Tibial nerve (tissue), 4 donors: ENCODE results near the gene IPO7. TPM values are rescaled to one million over a fixed set of nuclear protein-coding genes. Genes with fewer than 3 reads are reported as not detected.
"Not testable (repeated sequence)": the region's sequence is repeated elsewhere in the genome, so short reads cannot be mapped to it uniquely, and the experiment has no call there.

Experiments
- DNase-seq, 2 donors: peaks; one replicate each; pipeline ENCODE4 v3.0.0-alpha.2; 2019; ENCODE audit warnings: low spot score in 2 of 2
- H3K27ac ChIP-seq, 4 donors: fragments of 200-600 bp; sonication (generic) in 3 of 4; one replicate each; pipeline ENCODE4 v1.5.1; 2017 to 2019; ENCODE audit warnings: mild to moderate bottlenecking in 1 of 4
- H3K27me3 ChIP-seq, 2 donors: fragments of 200-600 bp; sonication (generic) in 1 of 2; one replicate each; pipeline versions ENCODE4 v1.5.1 to v1.6.0; 2017 to 2019
- H3K36me3 ChIP-seq, 3 donors: fragments of 200-600 bp; sonication (generic); one replicate each; pipeline ENCODE4 v1.5.1; 2018 to 2019
- H3K4me1 ChIP-seq, 4 donors: fragments of 200-600 bp; sonication (generic) in 3 of 4; one replicate each; pipeline ENCODE4 v1.5.1; 2017 to 2019
- H3K4me3 ChIP-seq, 4 donors: fragments of 200-600 bp; sonication (generic) in 3 of 4; one replicate each; pipeline ENCODE4 v1.5.1; 2017 to 2019; ENCODE audit warnings: mild to moderate bottlenecking in 1 of 4, moderate library complexity in 1 of 4
- H3K9me3 ChIP-seq, 4 donors: fragments of 200-600 bp; sonication (generic) in 3 of 4; one replicate each; pipeline ENCODE4 v1.5.1; 2017 to 2019
- CTCF ChIP-seq, 5 experiments: fragments of 200-600 bp in 3 of 5; fragments of 450-650 bp in 2 of 5; sonication (generic) in 3 of 5; IDR thresholded peaks; one replicate each; pipeline ENCODE4 v1.5.1; 2016 to 2019; ENCODE audit warnings: antibody characterized with exemption in 5 of 5, mild to moderate bottlenecking in 3 of 5, moderate library complexity in 2 of 5
- EP300 ChIP-seq, 2 donors: sonication (generic); formaldehyde crosslinking; IDR thresholded peaks; one replicate each; pipeline ENCODE4 v1.6.1; 2017; ENCODE audit warnings: antibody characterized with exemption in 2 of 2, mild to moderate bottlenecking in 1 of 2
- POLR2A ChIP-seq, 2 donors: fragments of 450-650 bp; IDR thresholded peaks; one replicate each; pipeline ENCODE4 v1.6.1; 2017; ENCODE audit warnings: antibody characterized with exemption in 2 of 2, mild to moderate bottlenecking in 2 of 2, moderate library complexity in 2 of 2
- WGBS, 2 donors: methylation state at CpG; one replicate each; pipeline ENCODE4 v1.1.5; 2018; 5-methylcytosine and 5-hydroxymethylcytosine counted together
- total RNA-seq, 4 donors: library from RNA; depleted of rRNA; stranded (reverse); fragments of >200 nt; gene quantifications; one replicate each; pipeline ENCODE4 v1.1.0, GENCODE V29; 2016

IPO7 gene
- total RNA-seq, 4 donors from 2014 or later: 57.7 to 92.9 (median 65.3) TPM

GRCh38 chr11:9448576-9449352 is 64.3 kb downstream of the IPO7 start:
- TF ChIP-seq CTCF (IDR thresholded peaks at IDR 0.05) (no peak), POLR2A (IDR thresholded peaks at IDR 0.05) (no peak), EP300 (IDR thresholded peaks at IDR 0.05) (no peak)
- H3K27me3 ChIP-seq: no peaks in the 10 kb centered on the region
- H3K9me3 ChIP-seq: peaks cover 0 to 15% (median 0%) of the 10 kb centered on the region in 4 donors
- H3K27ac ChIP-seq: no peak overlapping the region
- no peaks in the 10 kb centered on the region for H3K4me1 ChIP-seq
- H3K4me3 ChIP-seq: no peak overlapping the region
- H3K36me3 ChIP-seq: peaks cover 0 to 26% (median 0%) of the 10 kb centered on the region in 3 donors
- DNase-seq: no peak
- 94 to 96% methylated on average over 9 of the region's 9 CpGs for WGBS, 2 donors

GRCh38 chr11:9452023-9452422 is 67.6 kb downstream of the IPO7 start:
- H3K27ac ChIP-seq, H3K4me3 ChIP-seq, H3K4me1 ChIP-seq, H3K36me3 ChIP-seq, H3K27me3 ChIP-seq, DNase-seq: not testable (repeated sequence)
- 86 to 88% methylated on average over 7 of the region's 7 CpGs for WGBS, 2 donors
- peaks cover 0 to 15% (median 0%) of the 10 kb centered on the region in 4 donors for H3K9me3 ChIP-seq

GRCh38 chr11:9455722-9456121 is 71.3 kb downstream of the IPO7 start:
- H3K4me3 ChIP-seq: no peak overlapping the region
- no peak for TF ChIP-seq EP300 (IDR thresholded peaks at IDR 0.05)
- H3K27me3 ChIP-seq: no peaks in the 10 kb centered on the region
- H3K9me3 ChIP-seq: peaks cover 0 to 15% (median 0%) of the 10 kb centered on the region in 4 donors
- H3K27ac ChIP-seq: no peak overlapping the region
- no peaks in the 10 kb centered on the region for H3K36me3 ChIP-seq
- peaks cover 0 to 7% (median 2%) of the 10 kb centered on the region in 4 donors for H3K4me1 ChIP-seq
- 92 to 94% methylated on average over 5 of the region's 5 CpGs for WGBS, 2 donors
- DNase-seq: no peak

- TF ChIP-seq POLR2A (IDR thresholded peaks at IDR 0.05): no peak
- no peak for TF ChIP-seq EP300 (IDR thresholded peaks at IDR 0.05)
- no peak for TF ChIP-seq CTCF (IDR thresholded peaks at IDR 0.05)
- H3K36me3 ChIP-seq: no peaks in the 10 kb centered on the region
- H3K4me1 ChIP-seq: peaks cover 0 to 22% (median 8%) of the 10 kb centered on the region in 4 donors
- WGBS, 2 donors: 1 to 3% methylated on average over 23 of the region's 23 CpGs
- H3K27me3 ChIP-seq: no peaks in the 10 kb centered on the region
- peak in 1 of 2 donors; percentile 35 for DNase-seq
- peak overlapping the region; percentile 88 to 93 (median 89) for H3K4me3 ChIP-seq
- H3K27ac ChIP-seq: peak overlapping the region; percentile 98 to 100 (median 100)
- H3K9me3 ChIP-seq: no peaks in the 10 kb centered on the region
Measured at GRCh38 chr11:9459667-9460321, 75.3 kb downstream of the IPO7 start.

- TF ChIP-seq POLR2A (IDR thresholded peaks at IDR 0.05): peak; percentile 95 to 97
- peak in 2 of 5 experiments; percentile 67 to 75 for TF ChIP-seq CTCF (IDR thresholded peaks at IDR 0.05)
- peak; percentile 39 to 99 for TF ChIP-seq EP300 (IDR thresholded peaks at IDR 0.05)
- peak within 1 kb of the TSS; percentile 88 to 93 (median 89) for H3K4me3 ChIP-seq
- H3K27ac ChIP-seq: peak within 1 kb of the TSS; percentile 99 to 100 (median 100)
- no peaks in the 10 kb centered on the region for H3K36me3 ChIP-seq
- H3K27me3 ChIP-seq: no peaks in the 10 kb centered on the region
- H3K4me1 ChIP-seq: peaks cover 0 to 22% (median 8%) of the 10 kb centered on the region in 4 donors
- H3K9me3 ChIP-seq: no peaks in the 10 kb centered on the region
- peak; percentile 99 to 100 for DNase-seq
- WGBS, 2 donors: 0 to 1% methylated on average over 29 to 45 of the region's 45 CpGs
Measured at GRCh38 chr11:9460322-9461062, 76.0 kb downstream of the IPO7 start, which contains the start of gene ZNF143. Gene ZNF143, plus strand, starts transcription at chr11:9461012. Its CDS starts 10,297 bp downstream, at chr11:9471309.
